ENCODE data around the gene PPP6R2. TPM values are rescaled to one million over a fixed set of nuclear protein-coding genes. Genes with fewer than 3 reads are reported as not detected.

The PPP6R2 gene
- total and polyA plus RNA-seq, 9 of the 15 experiments (the other 6 are each of a cell fraction or from before 2014, with no cell fraction given) = 0.32 to 39.8 (median 21.4) TPM

DNA sequence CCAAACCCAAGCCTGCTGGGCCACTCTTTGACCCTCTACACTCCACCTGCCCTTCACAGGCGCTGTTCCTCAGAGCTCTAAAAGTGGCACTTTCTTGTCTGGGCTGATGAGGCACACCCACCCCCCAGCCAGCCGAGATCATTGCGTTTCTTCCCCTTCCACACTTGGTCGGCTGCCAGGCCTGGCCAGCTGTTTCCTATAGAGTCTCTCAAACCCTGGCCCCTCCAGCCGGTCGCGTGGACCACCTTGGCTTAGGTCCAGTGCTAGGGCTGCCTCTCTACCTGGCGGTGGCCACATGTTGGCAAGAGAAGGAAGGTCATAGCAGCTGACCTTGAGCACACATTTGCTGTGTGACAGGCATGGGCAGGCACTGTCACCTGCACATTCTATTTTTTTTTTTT is 60.6 kb downstream of the PPP6R2 start:
- Histone ChIP-seq H3K79me2 (ENCODE audit: control insufficient read depth, insufficient read depth, low read length) (peaks cover 3% of the 10 kb centered on the region; the same call in 1 of the 3 replicates), H2AFZ (ENCODE audit: low read depth, low read length) (no peak overlapping the region), H3K27ac (ENCODE audit: extremely low read depth, low read depth, low read length) (no peak overlapping the region), H4K20me1 (replicated peaks; ENCODE audit: control insufficient read depth, insufficient read depth, low read length) (no peaks in the 10 kb centered on the region), H3K4me3 (no peak overlapping the region), H3K4me1 (replicated peaks in 1 of 2; ENCODE audit: control insufficient read depth in 2 of 2, insufficient read depth in 2 of 2, low read length in 2 of 2) (no peaks in the 10 kb centered on the region; a peak in 1 of 5 replicates), H3K4me2 (ENCODE audit: insufficient read depth, low read length) (no peak overlapping the region), H3K9me3 (replicated peaks; ENCODE audit: control insufficient read depth, insufficient read depth, low read depth, low read length) (no peaks in the 10 kb centered on the region), H3K9ac (ENCODE audit: insufficient read depth in 1 of 2, low read depth in 2 of 2, low read length in 2 of 2) (no peak overlapping the region; a peak in 1 of 4 replicates), H3K9me1 (ENCODE audit: control insufficient read depth, insufficient read depth, low read length) (no peaks in the 10 kb centered on the region), H3K27me3 (ENCODE audit: control insufficient read depth in 2 of 2, insufficient read depth in 2 of 2, low read length in 2 of 2) (no peaks in the 10 kb centered on the region), H3K36me3 (ENCODE audit: control insufficient read depth, insufficient read depth, low read length) (peaks cover 50% of the 10 kb centered on the region)
- TF ChIP-seq, protein P1, sequence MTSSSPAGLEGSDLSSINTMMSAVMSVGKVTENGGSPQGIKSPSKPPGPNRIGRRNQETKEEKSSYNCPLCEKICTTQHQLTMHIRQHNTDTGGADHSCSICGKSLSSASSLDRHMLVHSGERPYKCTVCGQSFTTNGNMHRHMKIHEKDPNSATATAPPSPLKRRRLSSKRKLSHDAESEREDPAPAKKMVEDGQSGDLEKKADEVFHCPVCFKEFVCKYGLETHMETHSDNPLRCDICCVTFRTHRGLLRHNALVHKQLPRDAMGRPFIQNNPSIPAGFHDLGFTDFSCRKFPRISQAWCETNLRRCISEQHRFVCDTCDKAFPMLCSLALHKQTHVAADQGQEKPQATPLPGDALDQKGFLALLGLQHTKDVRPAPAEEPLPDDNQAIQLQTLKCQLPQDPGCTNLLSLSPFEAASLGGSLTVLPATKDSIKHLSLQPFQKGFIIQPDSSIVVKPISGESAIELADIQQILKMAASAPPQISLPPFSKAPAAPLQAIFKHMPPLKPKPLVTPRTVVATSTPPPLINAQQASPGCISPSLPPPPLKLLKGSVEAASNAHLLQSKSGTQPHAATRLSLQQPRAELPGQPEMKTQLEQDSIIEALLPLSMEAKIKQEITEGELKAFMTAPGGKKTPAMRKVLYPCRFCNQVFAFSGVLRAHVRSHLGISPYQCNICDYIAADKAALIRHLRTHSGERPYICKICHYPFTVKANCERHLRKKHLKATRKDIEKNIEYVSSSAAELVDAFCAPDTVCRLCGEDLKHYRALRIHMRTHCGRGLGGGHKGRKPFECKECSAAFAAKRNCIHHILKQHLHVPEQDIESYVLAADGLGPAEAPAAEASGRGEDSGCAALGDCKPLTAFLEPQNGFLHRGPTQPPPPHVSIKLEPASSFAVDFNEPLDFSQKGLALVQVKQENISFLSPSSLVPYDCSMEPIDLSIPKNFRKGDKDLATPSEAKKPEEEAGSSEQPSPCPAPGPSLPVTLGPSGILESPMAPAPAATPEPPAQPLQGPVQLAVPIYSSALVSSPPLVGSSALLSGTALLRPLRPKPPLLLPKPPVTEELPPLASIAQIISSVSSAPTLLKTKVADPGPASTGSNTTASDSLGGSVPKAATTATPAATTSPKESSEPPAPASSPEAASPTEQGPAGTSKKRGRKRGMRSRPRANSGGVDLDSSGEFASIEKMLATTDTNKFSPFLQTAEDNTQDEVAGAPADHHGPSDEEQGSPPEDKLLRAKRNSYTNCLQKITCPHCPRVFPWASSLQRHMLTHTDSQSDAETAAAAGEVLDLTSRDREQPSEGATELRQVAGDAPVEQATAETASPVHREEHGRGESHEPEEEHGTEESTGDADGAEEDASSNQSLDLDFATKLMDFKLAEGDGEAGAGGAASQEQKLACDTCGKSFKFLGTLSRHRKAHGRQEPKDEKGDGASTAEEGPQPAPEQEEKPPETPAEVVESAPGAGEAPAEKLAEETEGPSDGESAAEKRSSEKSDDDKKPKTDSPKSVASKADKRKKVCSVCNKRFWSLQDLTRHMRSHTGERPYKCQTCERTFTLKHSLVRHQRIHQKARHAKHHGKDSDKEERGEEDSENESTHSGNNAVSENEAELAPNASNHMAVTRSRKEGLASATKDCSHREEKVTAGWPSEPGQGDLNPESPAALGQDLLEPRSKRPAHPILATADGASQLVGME (CRISPR knock-in tag; IDR thresholded peaks at IDR 0.05) = no peak
- TF ChIP-seq ZZZ3 (IDR thresholded peaks at IDR 0.05) = no peak
- no peak for TF ChIP-seq ZNF696 (CRISPR knock-in tag; conservative IDR thresholded peaks at IDR 0.05)
- no peak for TF ChIP-seq ZFP36 (IDR thresholded peaks at IDR 0.05; ENCODE audit: low read depth, low read length, partially characterized antibody)
- no peak for TF ChIP-seq ZNF644 (tag; IDR thresholded peaks at IDR 0.05; ENCODE audit: low read depth)
- TF ChIP-seq GTF2E2 (tag; IDR thresholded peaks at IDR 0.05) = no peak
- TF ChIP-seq HDAC6 (IDR thresholded peaks at IDR 0.05; ENCODE audit: low read depth, low read length) = no peak
- TF ChIP-seq SNIP1 (IDR thresholded peaks at IDR 0.05; ENCODE audit: low read depth) = no peak
- TF ChIP-seq MEF2A (IDR thresholded peaks at IDR 0.05; ENCODE audit: control insufficient read depth, low read depth, low read length) = no peak
- no peak for TF ChIP-seq KLF6 (CRISPR knock-in tag; IDR thresholded peaks at IDR 0.05; ENCODE audit: borderline replicate concordance)
- no peak for TF ChIP-seq TEAD2 (tag; IDR thresholded peaks at IDR 0.05)
- no peak for TF ChIP-seq CAMTA2 (CRISPR knock-in tag; conservative IDR thresholded peaks at IDR 0.05)
- ChIA-PET CTCF (ENCODE audit: low intra/inter-chr PET ratio) (no interaction called here), POLR2A (interaction anchor here (0.7 kb wide), 1 partner anchor 8 kb away, joined by 3 read pairs; no protein-coding TSS in a partner anchor)
- in situ Hi-C loops (cut with MboI) = no loop called here
- 94% methylated on average over 2 of the region's 8 CpGs for WGBS (ENCODE audit: insufficient coverage, low coverage, missing lambda C conversion rate)
- DNase-seq (ENCODE audit: extremely low read depth in 1 of 4, low spot score in 3 of 4) = no peak
- no TSS peak for BruUV-seq (replicated peaks)
- FAIRE-seq = no peak
- intact Hi-C loops (cut with micrococcal nuclease) = no loop called here
- ATAC-seq = no peak
